ENCODE data around the gene DRC3. TPM values are rescaled to one million over a fixed set of nuclear protein-coding genes. Genes with fewer than 3 reads are reported as not detected.

The DRC3 gene
- total and polyA plus RNA-seq, 10 of the 15 experiments (the other 5 are each of a cell fraction or from before 2014, with no cell fraction given) = 0.18 to 2.3 (median 0.60) TPM; not detected in 3

DNA sequence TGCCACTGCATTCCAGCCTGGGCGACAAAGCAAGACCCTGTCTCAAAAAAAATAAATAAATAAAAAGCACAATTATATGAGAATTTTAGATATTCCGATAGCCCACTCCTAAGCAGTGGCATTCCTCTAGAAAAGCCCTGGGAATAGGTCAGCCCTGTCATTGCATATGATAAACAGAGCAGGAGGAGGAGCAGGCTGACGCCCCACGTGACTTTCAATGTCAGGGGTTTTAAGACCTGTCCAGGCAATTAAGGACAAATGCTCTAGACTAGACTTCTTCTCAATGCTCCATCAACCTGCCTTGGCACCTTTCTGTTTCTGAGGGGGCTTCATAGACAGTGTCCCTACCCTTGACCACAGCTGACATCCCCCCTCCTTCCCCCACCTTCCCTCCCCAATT is 8.0 kb upstream of the DRC3 start:
- DNase-seq (ENCODE audit: low read depth, low spot score) = no peak
- intact Hi-C loops (cut with micrococcal nuclease; ENCODE audit: unreplicated experiment) = loop anchor here (5.0 kb wide), 1 partner anchor 72 kb away; no protein-coding TSS in a partner anchor
- H3K4me1 ChIP-seq (ENCODE audit: control insufficient read depth, insufficient read depth, low read length) = peaks cover 13% of the 10 kb centered on the region
- FAIRE-seq = no peak
- BruUV-seq (replicated peaks) = no TSS peak
- ATAC-seq = no peak
- CTCF ChIA-PET = no interaction called here
- SMC1A ChIA-PET (ENCODE audit: uncharacterized antibody, unreplicated experiment) = interaction anchor here (1.7 kb wide), 1 partner anchor 45 kb away, joined by 7 read pairs; no protein-coding TSS in a partner anchor
- no peak overlapping the region for H3K27ac ChIP-seq (ENCODE audit: control insufficient read depth, insufficient read depth)
- no peak overlapping the region for H3K9ac ChIP-seq (ENCODE audit: control insufficient read depth, insufficient read depth, low read length)
- in situ Hi-C loops (cut with MboI) = no loop called here
- H3K4me3 ChIP-seq = no peak overlapping the region
- 81% methylated on average over 4 of the region's 4 CpGs for WGBS (ENCODE audit: insufficient coverage, insufficient replicate concordance, low lambda C conversion rate, missing lambda C conversion rate)
- H4K20me1 ChIP-seq (ENCODE audit: control insufficient read depth, insufficient read depth) = no peaks in the 10 kb centered on the region
- no peak overlapping the region for H3K4me2 ChIP-seq (ENCODE audit: control insufficient read depth, insufficient read depth)
- H3K79me2 ChIP-seq (ENCODE audit: control insufficient read depth, insufficient read depth, low read length) = no peaks in the 10 kb centered on the region; the same call in 1 of the 2 replicates
- H3K9me3 ChIP-seq (replicated peaks; ENCODE audit: control insufficient read depth, insufficient read depth, low read length) = no peaks in the 10 kb centered on the region
- H3K27me3 ChIP-seq (replicated peaks in 1 of 2; ENCODE audit: control insufficient read depth in 2 of 2, insufficient read depth in 2 of 2, low read length in 1 of 2) = no peaks in the 10 kb centered on the region
- RAD21 ChIA-PET (ENCODE audit: unreplicated experiment) = no interaction called here
- POLR2A ChIA-PET = no interaction called here
- no peaks in the 10 kb centered on the region for H3K36me3 ChIP-seq (ENCODE audit: control insufficient read depth in 2 of 2, insufficient read depth in 2 of 2, low read length in 1 of 2)
- no peak overlapping the region for H2AFZ ChIP-seq (ENCODE audit: control insufficient read depth, low read depth, low read length)
- TF ChIP-seq WRNIP1 (IDR thresholded peaks at IDR 0.05; ENCODE audit: borderline replicate concordance, low read depth, low read length) = no peak
- TF ChIP-seq KLF5 (IDR thresholded peaks at IDR 0.05; ENCODE audit: partially characterized antibody) = no peak
- TF ChIP-seq, protein P1, sequence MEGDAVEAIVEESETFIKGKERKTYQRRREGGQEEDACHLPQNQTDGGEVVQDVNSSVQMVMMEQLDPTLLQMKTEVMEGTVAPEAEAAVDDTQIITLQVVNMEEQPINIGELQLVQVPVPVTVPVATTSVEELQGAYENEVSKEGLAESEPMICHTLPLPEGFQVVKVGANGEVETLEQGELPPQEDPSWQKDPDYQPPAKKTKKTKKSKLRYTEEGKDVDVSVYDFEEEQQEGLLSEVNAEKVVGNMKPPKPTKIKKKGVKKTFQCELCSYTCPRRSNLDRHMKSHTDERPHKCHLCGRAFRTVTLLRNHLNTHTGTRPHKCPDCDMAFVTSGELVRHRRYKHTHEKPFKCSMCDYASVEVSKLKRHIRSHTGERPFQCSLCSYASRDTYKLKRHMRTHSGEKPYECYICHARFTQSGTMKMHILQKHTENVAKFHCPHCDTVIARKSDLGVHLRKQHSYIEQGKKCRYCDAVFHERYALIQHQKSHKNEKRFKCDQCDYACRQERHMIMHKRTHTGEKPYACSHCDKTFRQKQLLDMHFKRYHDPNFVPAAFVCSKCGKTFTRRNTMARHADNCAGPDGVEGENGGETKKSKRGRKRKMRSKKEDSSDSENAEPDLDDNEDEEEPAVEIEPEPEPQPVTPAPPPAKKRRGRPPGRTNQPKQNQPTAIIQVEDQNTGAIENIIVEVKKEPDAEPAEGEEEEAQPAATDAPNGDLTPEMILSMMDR (IDR thresholded peaks at IDR 0.05 in 2 of 3, conservative IDR thresholded peaks at IDR 0.05 in 1 of 3; ENCODE audit: control insufficient read depth in 2 of 3, extremely low read depth in 1 of 3, insufficient read depth in 1 of 3, low read depth in 3 of 3, low read length in 3 of 3) = no peak
- TF ChIP-seq, protein P2, sequence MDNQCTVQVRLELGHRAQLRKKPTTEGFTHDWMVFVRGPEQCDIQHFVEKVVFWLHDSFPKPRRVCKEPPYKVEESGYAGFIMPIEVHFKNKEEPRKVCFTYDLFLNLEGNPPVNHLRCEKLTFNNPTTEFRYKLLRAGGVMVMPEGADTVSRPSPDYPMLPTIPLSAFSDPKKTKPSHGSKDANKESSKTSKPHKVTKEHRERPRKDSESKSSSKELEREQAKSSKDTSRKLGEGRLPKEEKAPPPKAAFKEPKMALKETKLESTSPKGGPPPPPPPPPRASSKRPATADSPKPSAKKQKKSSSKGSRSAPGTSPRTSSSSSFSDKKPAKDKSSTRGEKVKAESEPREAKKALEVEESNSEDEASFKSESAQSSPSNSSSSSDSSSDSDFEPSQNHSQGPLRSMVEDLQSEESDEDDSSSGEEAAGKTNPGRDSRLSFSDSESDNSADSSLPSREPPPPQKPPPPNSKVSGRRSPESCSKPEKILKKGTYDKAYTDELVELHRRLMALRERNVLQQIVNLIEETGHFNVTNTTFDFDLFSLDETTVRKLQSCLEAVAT (IDR thresholded peaks at IDR 0.05) = no peak
- TF ChIP-seq ZBTB40 (IDR thresholded peaks at IDR 0.05; ENCODE audit: borderline replicate concordance) = no peak
- no peak for TF ChIP-seq NFIC (IDR thresholded peaks at IDR 0.05; ENCODE audit: low read depth, low read length)
- TF ChIP-seq SUZ12 (IDR thresholded peaks at IDR 0.05; ENCODE audit: unreplicated experiment) = no peak
- no peak for TF ChIP-seq EGR1 (IDR thresholded peaks at IDR 0.05; ENCODE audit: borderline replicate concordance in 1 of 2, low read depth in 2 of 2, low read length in 2 of 2)
- TF ChIP-seq CBX3 (IDR thresholded peaks at IDR 0.05; ENCODE audit: borderline replicate concordance, low read depth) = no peak
- TF ChIP-seq ZNF274 (IDR thresholded peaks at IDR 0.05; ENCODE audit: insufficient read depth, insufficient read length) = no peak
- TF ChIP-seq KDM1A (IDR thresholded peaks at IDR 0.05; ENCODE audit: borderline replicate concordance) = no peak
- TF ChIP-seq BACH1 (IDR thresholded peaks at IDR 0.05; ENCODE audit: borderline replicate concordance) = no peak
